ENCODE measurements around the gene EEA1. TPM values are rescaled to one million over a fixed set of nuclear protein-coding genes. Genes with fewer than 3 reads are reported as not detected.
A peak's percentile ranks its signal among the peaks of the same experiment; 100 is the strongest.

Gene EEA1
- polyA plus RNA-seq, 2 of the 4 experiments (the other 2 are of a cell fraction): 6.6 to 8.1 TPM

GRCh38 chr12:92721656-92722055, 207.4 kb downstream of the EEA1 start:
- no peak for FAIRE-seq
- 10% methylated on average over 1 of the region's 1 CpG for WGBS (ENCODE audit: missing lambda C conversion rate)

GRCh38 chr12:92721130-92721529, 208.0 kb downstream of the EEA1 start:
- DNase-seq (ENCODE audit: low read depth in 1 of 2, low spot score in 1 of 2) (no peak), FAIRE-seq (no peak), ATAC-seq (peak in 1 of 2 experiments; percentile 62; a peak in 3 of 6 replicates)
- POLR2A ChIA-PET: interaction anchor here (0.6 kb wide), 1 partner anchor 1308 kb away, joined by 3 read pairs; no protein-coding TSS in a partner anchor
- peaks cover 12% of the 10 kb centered on the region; the same call in 1 of the 3 replicates for H3K4me1 ChIP-seq
- 0 out of 3 replicates have a peak overlapping the region, but pooled peaks have one; percentile 7 for H3K4me2 ChIP-seq
- H3K9me3 ChIP-seq: peaks cover 15% of the 10 kb centered on the region; the same call in 2 of the 3 replicates
- H3K4me3 ChIP-seq: no peak overlapping the region
- 53% methylated on average over 8 of the region's 8 CpGs for WGBS (ENCODE audit: missing lambda C conversion rate)
- H3K27ac ChIP-seq: no peak overlapping the region
- no peak for TF ChIP-seq MAZ (IDR thresholded peaks at IDR 0.05; ENCODE audit: borderline replicate concordance, low read depth, low read length)
- CTCF ChIA-PET: interaction anchor here (0.6 to 1.2 kb wide), 2 partner anchors 14 to 181 kb away, joined by 3 read pairs; no protein-coding TSS in a partner anchor

More at GRCh38 chr12:92721656-92722055, 207.4 kb downstream of the EEA1 start:
- ChIA-PET POLR2A (interaction anchor here (0.6 kb wide), 1 partner anchor 1309 kb away, joined by 3 read pairs; no protein-coding TSS in a partner anchor), CTCF (interaction anchor here (0.6 to 1.2 kb wide), 2 partner anchors 14 to 181 kb away, joined by 3 read pairs; no protein-coding TSS in a partner anchor)
- Histone ChIP-seq H3K27ac (no peak overlapping the region), H3K4me2 (0 out of 3 replicates have a peak overlapping the region, but pooled peaks have one; percentile 7), H3K9me3 (peaks cover 15% of the 10 kb centered on the region; the same call in 2 of the 3 replicates), H3K4me3 (no peak overlapping the region), H3K4me1 (peaks cover 12% of the 10 kb centered on the region; the same call in 1 of the 3 replicates)
- ATAC-seq (peak in 1 of 2 experiments; percentile 64; a peak in 3 of 6 replicates), DNase-seq (ENCODE audit: low read depth in 1 of 2, low spot score in 1 of 2) (no peak)
- no peak for TF ChIP-seq RFX5 (IDR thresholded peaks at IDR 0.05)
- no peak for TF ChIP-seq CBX8 (IDR thresholded peaks at IDR 0.05)
- no peak for TF ChIP-seq BCL3 (IDR thresholded peaks at IDR 0.05)
- TF ChIP-seq REST (IDR thresholded peaks at IDR 0.05): no peak
- TF ChIP-seq JUN (IDR thresholded peaks at IDR 0.05): no peak
- no peak for TF ChIP-seq BHLHE40 (IDR thresholded peaks at IDR 0.05; ENCODE audit: low read depth, low read length)
- TF ChIP-seq TFCP2L1 (CRISPR knock-in tag; IDR thresholded peaks at IDR 0.05): no peak
- TF ChIP-seq PHF8 (IDR thresholded peaks at IDR 0.05; ENCODE audit: borderline replicate concordance, low read depth): no peak
- TF ChIP-seq EP300 (IDR thresholded peaks at IDR 0.05): no peak
- no peak for TF ChIP-seq GATA3 (IDR thresholded peaks at IDR 0.05; ENCODE audit: borderline replicate concordance)
- no peak for TF ChIP-seq CBX2 (IDR thresholded peaks at IDR 0.05; ENCODE audit: borderline replicate concordance, low read depth)
- no peak for TF ChIP-seq RAD21 (conservative IDR thresholded peaks at IDR 0.05 in 1 of 2, IDR thresholded peaks at IDR 0.05 in 1 of 2)

Small RNA genes lying within 50 kb of the gene (small RNA-seq; reads per million reads assigned to genes)
- 0.12 to 11.5 (median 3.7) reads per million in 6 experiments for gene RNU6-1329P

Other genes starting within 250 kb of the EEA1 start
- 0.05 and 0.08 TPM in 2 replicates for gene PLEKHG7, start 226.3 kb downstream of the EEA1 start, polyA plus RNA-seq (2011; rRNA removed)
- gene PLEKHG7, start 226.3 kb downstream of the EEA1 start, polyA plus RNA-seq (2017; fragmentation: RNase III; extraction: RNeasy Plus Mini Kit Qiagen cat#74134 plus additional on column Dnase treatment): 0.03 TPM in 2 of 3 replicates, not detected in the other

All from A549 (cell line).